Neural cell (in vitro differentiated cells): ENCODE measurements around the gene DNMT3A.

Source experiments
- EZH2 ChIP-seq: fragments of 200-600, 300-800 bp; shearing (Covaris generic), sonication (generic); IDR thresholded peaks from 2 replicates; pipeline ENCODE4 v1.6.1; 2014; ENCODE audit warnings: antibody characterized with exemption, low read length, borderline replicate concordance, mild to moderate bottlenecking; ENCODE audit not compliant: insufficient read depth, poor library complexity, severe bottlenecking
- POLR2AphosphoS5 ChIP-seq: IDR thresholded peaks from 2 replicates; pipeline ENCODE4 v1.6.1; 2012
- TF ChIP-seq, protein P1 (sequence below): fragments of 450-650 bp; IDR thresholded peaks from 2 replicates; pipeline ENCODE4 v1.5.1; 2014; ENCODE audit warnings: antibody characterized with exemption, mild to moderate bottlenecking, moderate library complexity; ENCODE audit not compliant: poor library complexity, severe bottlenecking

DNA sequence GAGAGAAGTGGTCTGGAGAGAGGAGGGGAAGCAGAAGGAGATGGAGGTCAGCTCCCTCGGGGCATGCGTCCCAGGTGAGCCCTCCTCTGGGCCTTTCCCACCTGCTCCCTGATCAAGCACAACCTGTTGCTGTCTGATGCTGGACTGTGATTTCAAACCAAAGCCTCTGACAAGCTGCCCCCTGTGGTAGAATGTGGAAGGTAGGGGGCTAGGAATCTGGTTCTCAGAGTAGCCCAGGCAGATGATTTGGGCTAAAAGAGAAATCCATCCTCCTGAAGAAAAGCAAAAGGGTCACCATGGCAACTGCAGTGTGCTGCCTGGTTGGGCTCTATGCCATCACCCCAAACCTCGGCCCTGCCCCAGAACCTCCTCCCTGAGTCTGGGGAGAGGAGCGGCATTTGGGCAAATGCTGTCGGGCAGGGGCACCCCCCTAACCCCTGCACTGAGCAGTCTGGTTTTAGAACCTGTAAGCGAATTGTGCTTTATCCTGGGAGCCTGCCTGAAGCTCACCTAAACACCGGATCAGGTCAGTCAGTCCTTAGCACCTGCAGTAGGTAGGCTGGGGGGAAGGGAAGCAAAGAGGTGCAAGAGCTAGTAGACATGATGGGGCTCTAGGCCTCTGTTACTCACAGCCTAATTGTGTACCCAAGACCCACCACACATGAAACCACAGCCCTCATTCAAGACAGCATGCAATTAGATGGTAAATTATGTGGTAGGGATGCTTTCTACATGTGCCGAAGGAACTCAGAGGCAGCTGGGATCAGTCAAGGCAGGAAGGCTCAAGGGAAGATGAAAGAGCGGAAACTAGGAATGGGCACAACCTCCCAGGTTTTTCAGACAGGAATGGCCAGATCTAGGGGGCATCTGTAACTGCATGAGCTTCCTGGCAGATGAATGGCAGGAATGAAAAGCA is 83.5 kb downstream of the DNMT3A start:
- TF ChIP-seq, protein P1, sequence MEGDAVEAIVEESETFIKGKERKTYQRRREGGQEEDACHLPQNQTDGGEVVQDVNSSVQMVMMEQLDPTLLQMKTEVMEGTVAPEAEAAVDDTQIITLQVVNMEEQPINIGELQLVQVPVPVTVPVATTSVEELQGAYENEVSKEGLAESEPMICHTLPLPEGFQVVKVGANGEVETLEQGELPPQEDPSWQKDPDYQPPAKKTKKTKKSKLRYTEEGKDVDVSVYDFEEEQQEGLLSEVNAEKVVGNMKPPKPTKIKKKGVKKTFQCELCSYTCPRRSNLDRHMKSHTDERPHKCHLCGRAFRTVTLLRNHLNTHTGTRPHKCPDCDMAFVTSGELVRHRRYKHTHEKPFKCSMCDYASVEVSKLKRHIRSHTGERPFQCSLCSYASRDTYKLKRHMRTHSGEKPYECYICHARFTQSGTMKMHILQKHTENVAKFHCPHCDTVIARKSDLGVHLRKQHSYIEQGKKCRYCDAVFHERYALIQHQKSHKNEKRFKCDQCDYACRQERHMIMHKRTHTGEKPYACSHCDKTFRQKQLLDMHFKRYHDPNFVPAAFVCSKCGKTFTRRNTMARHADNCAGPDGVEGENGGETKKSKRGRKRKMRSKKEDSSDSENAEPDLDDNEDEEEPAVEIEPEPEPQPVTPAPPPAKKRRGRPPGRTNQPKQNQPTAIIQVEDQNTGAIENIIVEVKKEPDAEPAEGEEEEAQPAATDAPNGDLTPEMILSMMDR: peak; percentile 28
- TF ChIP-seq POLR2AphosphoS5 (no peak), EZH2 (no peak)
